Neutrophil (primary cell): Measurements from ENCODE around the gene CCDC43.
"Not testable (repeated sequence)": the region's sequence is repeated elsewhere in the genome, so short reads cannot be mapped to it uniquely, and the experiment has no call there.

Experiments
- H3K27ac ChIP-seq: fragments of 200-600 bp; sonication (generic); 2 replicates; pipeline ENCODE4 v1.5.1; 2016; ENCODE audit warnings: mild to moderate bottlenecking, moderate library complexity
- H3K27me3 ChIP-seq: fragments of 200-600 bp; sonication (generic); 2 replicates; pipeline ENCODE4 v1.6.0; 2016; ENCODE audit warnings: mild to moderate bottlenecking
- H3K36me3 ChIP-seq: fragments of 200-600 bp; sonication (generic); 2 replicates; pipeline ENCODE4 v1.5.1; 2017
- H3K4me1 ChIP-seq, 2 experiments: fragments of 200-600 bp in 1 of 2; sonication (generic) in 1 of 2; 1 replicate in 1 of 2; 2 replicates in 1 of 2; pipeline versions ENCODE4 v1.5.1 to v1.6.1; 2013 to 2016; ENCODE audit warnings: low read depth in 1 of 2, low read length in 1 of 2, mild to moderate bottlenecking in 1 of 2, moderate library complexity in 1 of 2; ENCODE audit not compliant: control insufficient read depth in 1 of 2, insufficient read depth in 1 of 2
- H3K4me3 ChIP-seq, 2 experiments: fragments of 200-600 bp in 1 of 2; sonication (generic) in 1 of 2; 1 replicate in 1 of 2; 2 replicates in 1 of 2; pipeline ENCODE4 v1.5.1; 2013 to 2016; ENCODE audit warnings: low read depth in 1 of 2, low read length in 1 of 2, mild to moderate bottlenecking in 1 of 2, moderate library complexity in 1 of 2
- H3K9me3 ChIP-seq: fragments of 200-600 bp; sonication (generic); 2 replicates; pipeline ENCODE4 v1.5.1; 2016
- CTCF ChIP-seq: fragments of 200-600 bp; sonication (generic); IDR thresholded peaks from 2 replicates; pipeline ENCODE4 v1.5.1; 2016; ENCODE audit warnings: antibody characterized with exemption

Gene CCDC43

GRCh38 chr17:44636562-44636961 is 53.0 kb downstream of the CCDC43 start:
- Histone ChIP-seq H3K4me3 (no peak overlapping the region), H3K4me1 (no peaks in the 10 kb centered on the region), H3K27ac (no peak overlapping the region), H3K9me3 (no peaks in the 10 kb centered on the region), H3K36me3 (no peaks in the 10 kb centered on the region), H3K27me3 (peaks cover 20% of the 10 kb centered on the region)
- TF ChIP-seq CTCF, result no peak

GRCh38 chr17:44634401-44634800 is 55.2 kb downstream of the CCDC43 start:
- not testable (repeated sequence) for H3K9me3 ChIP-seq, H3K4me1 ChIP-seq, H3K36me3 ChIP-seq, H3K27ac ChIP-seq, H3K4me3 ChIP-seq
- peaks cover 13% of the 10 kb centered on the region for H3K27me3 ChIP-seq

- Histone ChIP-seq H3K9me3 (no peaks in the 10 kb centered on the region), H3K4me3 (no peak overlapping the region), H3K36me3 (no peaks in the 10 kb centered on the region), H3K4me1 (no peaks in the 10 kb centered on the region), H3K27ac (no peak overlapping the region), H3K27me3 (peaks cover 9% of the 10 kb centered on the region)
- TF ChIP-seq CTCF, result no peak
Measured at GRCh38 chr17:44633998-44634397, 55.6 kb downstream of the CCDC43 start.

GRCh38 chr17:44630703-44631102 is 58.9 kb downstream of the CCDC43 start:
- no peaks in the 10 kb centered on the region for H3K4me1 ChIP-seq
- H3K27me3 ChIP-seq, result peaks cover 7% of the 10 kb centered on the region
- no peak overlapping the region for H3K27ac ChIP-seq
- H3K36me3 ChIP-seq, result no peaks in the 10 kb centered on the region
- TF ChIP-seq CTCF, result no peak
- H3K9me3 ChIP-seq, result no peaks in the 10 kb centered on the region
- no peak overlapping the region for H3K4me3 ChIP-seq

- H3K4me1 ChIP-seq, result no peaks in the 10 kb centered on the region
- H3K36me3 ChIP-seq, result no peaks in the 10 kb centered on the region
- H3K9me3 ChIP-seq, result no peaks in the 10 kb centered on the region
- peaks cover 7% of the 10 kb centered on the region for H3K27me3 ChIP-seq
- H3K27ac ChIP-seq, result no peak overlapping the region
- H3K4me3 ChIP-seq, result no peak overlapping the region
- TF ChIP-seq CTCF, result no peak
Measured at GRCh38 chr17:44629314-44629713, 60.3 kb downstream of the CCDC43 start.

GRCh38 chr17:44628243-44629188 is 61.1 kb downstream of the CCDC43 start:
- Histone ChIP-seq H3K4me3 (peak overlapping the region in 1 of 2 experiments; percentile 37), H3K27ac (peak overlapping the region; percentile 28), H3K4me1 (no peaks in the 10 kb centered on the region), H3K36me3 (no peaks in the 10 kb centered on the region), H3K9me3 (no peaks in the 10 kb centered on the region), H3K27me3 (peaks cover 7% of the 10 kb centered on the region)
- TF ChIP-seq CTCF, result no peak
